ENCODE data around the gene FAM118B. TPM values are rescaled to one million over a fixed set of nuclear protein-coding genes. Genes with fewer than 3 reads are reported as not detected.

FAM118B gene
- total RNA-seq, 1 donor from 2014 or later: 32.4 TPM

- H3K27me3 Mint-ChIP-seq: no peaks in the 10 kb centered on the region
- no peaks in the 10 kb centered on the region for H3K36me3 Mint-ChIP-seq (ENCODE audit: insufficient read depth)
- no peak overlapping the region for H3K27ac Mint-ChIP-seq
- no peak for TF ChIP-seq CTCF (IDR thresholded peaks at IDR 0.05; ENCODE audit: unreplicated experiment)
- peaks cover 22% of the 10 kb centered on the region for H3K4me1 Mint-ChIP-seq (ENCODE audit: low read depth)
- H3K9me3 Mint-ChIP-seq (ENCODE audit: low read depth): no peaks in the 10 kb centered on the region
- no peak overlapping the region for H3K4me3 Mint-ChIP-seq (ENCODE audit: low read depth)
- no peak for DNase-seq (ENCODE audit: low spot score, unreplicated experiment)
Observed at GRCh38 chr11:126216526-126217305, 5.1 kb downstream of the FAM118B start.

- no peaks in the 10 kb centered on the region for H3K27me3 Mint-ChIP-seq
- H3K4me3 Mint-ChIP-seq (ENCODE audit: low read depth): no peak overlapping the region
- H3K36me3 Mint-ChIP-seq (ENCODE audit: insufficient read depth): no peaks in the 10 kb centered on the region
- no peak for DNase-seq (ENCODE audit: low spot score, unreplicated experiment)
- peaks cover 17% of the 10 kb centered on the region for H3K4me1 Mint-ChIP-seq (ENCODE audit: low read depth)
- H3K27ac Mint-ChIP-seq: no peak overlapping the region
- no peak for TF ChIP-seq CTCF (IDR thresholded peaks at IDR 0.05; ENCODE audit: unreplicated experiment)
- H3K9me3 Mint-ChIP-seq (ENCODE audit: low read depth): no peaks in the 10 kb centered on the region
Observed at GRCh38 chr11:126217491-126217890, 5.9 kb downstream of the FAM118B start.

- Mint-ChIP-seq H3K4me1 (ENCODE audit: low read depth) (peaks cover 10% of the 10 kb centered on the region), H3K27me3 (no peaks in the 10 kb centered on the region), H3K9me3 (ENCODE audit: low read depth) (no peaks in the 10 kb centered on the region), H3K36me3 (ENCODE audit: insufficient read depth) (no peaks in the 10 kb centered on the region), H3K27ac (no peak overlapping the region), H3K4me3 (ENCODE audit: low read depth) (no peak overlapping the region)
- DNase-seq (ENCODE audit: low spot score, unreplicated experiment): no peak
- no peak for TF ChIP-seq CTCF (IDR thresholded peaks at IDR 0.05; ENCODE audit: unreplicated experiment)
Observed at GRCh38 chr11:126219547-126219946, 8.0 kb downstream of the FAM118B start.

GRCh38 chr11:126224647-126225294 lies 13.2 kb downstream of the FAM118B start:
- no peak for DNase-seq (ENCODE audit: low spot score, unreplicated experiment)
- Mint-ChIP-seq H3K4me3 (ENCODE audit: low read depth) (no peak overlapping the region), H3K9me3 (ENCODE audit: low read depth) (no peaks in the 10 kb centered on the region), H3K27ac (no peak overlapping the region), H3K27me3 (no peaks in the 10 kb centered on the region), H3K4me1 (ENCODE audit: low read depth) (no peaks in the 10 kb centered on the region), H3K36me3 (ENCODE audit: insufficient read depth) (no peaks in the 10 kb centered on the region)
- TF ChIP-seq CTCF (IDR thresholded peaks at IDR 0.05; ENCODE audit: unreplicated experiment): no peak

GRCh38 chr11:126225295-126225665 lies 13.7 kb downstream of the FAM118B start:
- no peaks in the 10 kb centered on the region for H3K9me3 Mint-ChIP-seq (ENCODE audit: low read depth)
- TF ChIP-seq CTCF (IDR thresholded peaks at IDR 0.05; ENCODE audit: unreplicated experiment): no peak
- no peak for DNase-seq (ENCODE audit: low spot score, unreplicated experiment)
- H3K27me3 Mint-ChIP-seq: no peaks in the 10 kb centered on the region
- H3K27ac Mint-ChIP-seq: no peak overlapping the region
- H3K4me3 Mint-ChIP-seq (ENCODE audit: low read depth): no peak overlapping the region
- no peaks in the 10 kb centered on the region for H3K36me3 Mint-ChIP-seq (ENCODE audit: insufficient read depth)
- H3K4me1 Mint-ChIP-seq (ENCODE audit: low read depth): no peaks in the 10 kb centered on the region

Data from progenitor cell of endocrine pancreas (in vitro differentiated cells).